Lung (tissue), 4 donors: ENCODE measurements around the gene TUBGCP4. TPM values are rescaled to one million over a fixed set of nuclear protein-coding genes. Genes with fewer than 3 reads are reported as not detected.

Experiments
- polyA plus RNA-seq, 2 donors: library from polyadenylated mRNA; stranded (reverse); fragments of 200-250 nt; gene quantifications; one replicate each; pipeline ENCODE4 v1.2.1, GENCODE V29; 2013
- total RNA-seq, 2 donors: library from RNA; depleted of rRNA in 1 of 2; stranded (reverse); fragments of >200 nt in 1 of 2; gene quantifications; one replicate each; pipeline ENCODE4 v1.2.1, GENCODE V29; 2014 to 2021
- donor health status: Bipolar disorder and iron deficiency.
- donor health status: healthy.
- donor health status: DM: yes; HTN: yes; CAD: no.

The TUBGCP4 gene
- total and polyA plus RNA-seq, 4 donors: 5.4 to 17.0 (median 12.1) TPM

Other genes starting within 250 kb of the TUBGCP4 start
- 10 to 100 TPM; 25.0 to 25.7 TPM for gene TMEM62, start 237.5 kb upstream of the TUBGCP4 start, total RNA-seq
- gene TMEM62, start 237.5 kb upstream of the TUBGCP4 start, polyA plus RNA-seq: 10 to 100 TPM; 15.1 to 18.2 TPM
- 10 to 100 TPM; 50.6 to 68.6 TPM for gene CCNDBP1, start 185.7 kb upstream of the TUBGCP4 start, total RNA-seq
- gene CCNDBP1, start 185.7 kb upstream of the TUBGCP4 start, polyA plus RNA-seq: 10 to 100 TPM; 29.8 to 73.4 TPM
- gene EPB42, start 150.1 kb upstream of the TUBGCP4 start, total RNA-seq: 10 to 100 TPM in 1 of 2 donors, under 1 TPM in 1; 0.18 to 11.1 TPM
- under 1 TPM in 1 of 2 donors, not detected in 1; 0.03 TPM for gene EPB42, start 150.1 kb upstream of the TUBGCP4 start, polyA plus RNA-seq
- gene TGM5, start 104.2 kb upstream of the TUBGCP4 start, total RNA-seq: under 1 TPM in 1 of 2 donors, not detected in 1; 0.15 TPM
- gene TGM5, start 104.2 kb upstream of the TUBGCP4 start, polyA plus RNA-seq: not detected
- gene TGM7, start 68.8 kb upstream of the TUBGCP4 start, total RNA-seq: not detected
- gene TGM7, start 68.8 kb upstream of the TUBGCP4 start, polyA plus RNA-seq: not detected
- gene LCMT2, start 40.5 kb upstream of the TUBGCP4 start, total RNA-seq: 10 to 100 TPM in 1 of 2 donors, 1 to 10 TPM in 1; 3.4 to 10.6 TPM
- 1 to 10 TPM; 3.3 to 5.4 TPM for gene LCMT2, start 40.5 kb upstream of the TUBGCP4 start, polyA plus RNA-seq
- 10 to 100 TPM; 20.1 to 37.7 TPM for gene ZSCAN29, start 58 bp upstream of the TUBGCP4 start, total RNA-seq
- gene ZSCAN29, start 58 bp upstream of the TUBGCP4 start, polyA plus RNA-seq: 1 to 10 TPM; 6.4 to 7.5 TPM
- gene TP53BP1, start 122.1 kb downstream of the TUBGCP4 start, total RNA-seq: 10 to 100 TPM; 35.3 to 97.4 TPM
- 10 to 100 TPM in 1 of 2 donors, 1 to 10 TPM in 1; 8.9 to 12.1 TPM for gene TP53BP1, start 122.1 kb downstream of the TUBGCP4 start, polyA plus RNA-seq
- 10 to 100 TPM in 1 of 2 donors, 1 to 10 TPM in 1; 8.8 to 17.8 TPM for gene MAP1A, start 146.5 kb downstream of the TUBGCP4 start, total RNA-seq
- gene MAP1A, start 146.5 kb downstream of the TUBGCP4 start, polyA plus RNA-seq: 1 to 10 TPM; 1.8 TPM
- 10 to 100 TPM; 23.9 to 40.2 TPM for gene PPIP5K1, start 219.1 kb downstream of the TUBGCP4 start, total RNA-seq
- 1 to 10 TPM; 8.0 to 8.9 TPM for gene PPIP5K1, start 219.1 kb downstream of the TUBGCP4 start, polyA plus RNA-seq
- 1 to 10 TPM in 1 of 2 donors, not detected in 1; 6.9 TPM for gene CKMT1B, start 222.9 kb downstream of the TUBGCP4 start, total RNA-seq
- 1 to 10 TPM; 2.6 to 4.2 TPM for gene CKMT1B, start 222.9 kb downstream of the TUBGCP4 start, polyA plus RNA-seq
- gene STRC, start 247.7 kb downstream of the TUBGCP4 start, total RNA-seq: 1 to 10 TPM in 1 of 2 donors, under 1 TPM in 1; 0.40 to 1.0 TPM
- under 1 TPM; 0.03 to 0.28 TPM for gene STRC, start 247.7 kb downstream of the TUBGCP4 start, polyA plus RNA-seq